ENCODE data around the gene DLGAP1.

DNA sequence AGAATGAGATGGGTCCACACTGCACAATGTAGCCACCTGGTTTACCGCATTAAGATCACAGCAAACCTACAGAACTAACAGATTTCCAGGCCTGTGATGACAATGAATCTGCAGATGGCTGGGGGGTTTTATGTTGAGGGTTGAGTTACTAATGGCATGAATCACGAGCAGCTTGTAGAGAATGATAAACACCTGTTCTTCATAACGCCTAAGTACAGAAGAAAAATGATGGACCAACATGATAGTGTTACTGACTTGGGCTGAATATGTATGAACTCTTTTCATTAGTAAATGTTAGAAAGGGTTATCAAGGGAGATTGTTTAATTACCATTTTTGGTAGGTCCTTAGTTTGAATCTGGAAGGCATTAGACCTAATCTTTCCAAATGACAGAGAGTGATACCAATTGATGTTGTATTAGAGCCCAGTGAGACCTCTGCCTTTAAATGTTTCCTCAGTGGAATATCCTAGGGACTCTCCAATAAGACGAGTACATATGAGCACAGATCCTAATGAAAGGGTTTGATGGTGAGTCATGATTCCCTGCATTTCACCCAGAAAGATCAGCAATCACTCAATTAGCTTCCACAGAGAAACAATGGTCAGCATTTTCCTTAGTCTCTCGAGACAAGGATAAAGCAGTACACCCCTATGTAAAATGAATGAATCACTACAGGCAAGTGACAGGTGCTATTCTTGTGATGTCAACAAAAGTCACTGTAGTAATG, 243.8 kb downstream of the DLGAP1 start:
- TF ChIP-seq, protein P1, sequence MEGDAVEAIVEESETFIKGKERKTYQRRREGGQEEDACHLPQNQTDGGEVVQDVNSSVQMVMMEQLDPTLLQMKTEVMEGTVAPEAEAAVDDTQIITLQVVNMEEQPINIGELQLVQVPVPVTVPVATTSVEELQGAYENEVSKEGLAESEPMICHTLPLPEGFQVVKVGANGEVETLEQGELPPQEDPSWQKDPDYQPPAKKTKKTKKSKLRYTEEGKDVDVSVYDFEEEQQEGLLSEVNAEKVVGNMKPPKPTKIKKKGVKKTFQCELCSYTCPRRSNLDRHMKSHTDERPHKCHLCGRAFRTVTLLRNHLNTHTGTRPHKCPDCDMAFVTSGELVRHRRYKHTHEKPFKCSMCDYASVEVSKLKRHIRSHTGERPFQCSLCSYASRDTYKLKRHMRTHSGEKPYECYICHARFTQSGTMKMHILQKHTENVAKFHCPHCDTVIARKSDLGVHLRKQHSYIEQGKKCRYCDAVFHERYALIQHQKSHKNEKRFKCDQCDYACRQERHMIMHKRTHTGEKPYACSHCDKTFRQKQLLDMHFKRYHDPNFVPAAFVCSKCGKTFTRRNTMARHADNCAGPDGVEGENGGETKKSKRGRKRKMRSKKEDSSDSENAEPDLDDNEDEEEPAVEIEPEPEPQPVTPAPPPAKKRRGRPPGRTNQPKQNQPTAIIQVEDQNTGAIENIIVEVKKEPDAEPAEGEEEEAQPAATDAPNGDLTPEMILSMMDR (IDR thresholded peaks at IDR 0.05) = no peak
- TF ChIP-seq POLR2A (IDR thresholded peaks at IDR 0.05) (no peak), EP300 (IDR thresholded peaks at IDR 0.05) (no peak)
